ENCODE data around the gene EEIG1.
A peak's percentile ranks its signal among the peaks of the same experiment; 100 is the strongest.

Gene EEIG1

GRCh38 chr9:127974001-127974768 lies 6.6 kb downstream of the EEIG1 start:
- DNase-seq, result no peak

- no peak for DNase-seq
These were observed 7.4 kb downstream of the EEIG1 start for GRCh38 chr9:127973169-127974000.

GRCh38 chr9:127972236-127972871 lies 8.4 kb downstream of the EEIG1 start:
- no peak for DNase-seq

- no peak for DNase-seq
These were observed 9.2 kb downstream of the EEIG1 start for GRCh38 chr9:127971357-127972235.

- peak; percentile 81 for DNase-seq
These were observed 10.1 kb downstream of the EEIG1 start for GRCh38 chr9:127970401-127971313.

GRCh38 chr9:127968700-127969383 lies 11.9 kb downstream of the EEIG1 start:
- DNase-seq, result no peak

- no peak for DNase-seq
These were observed 12.7 kb downstream of the EEIG1 start for GRCh38 chr9:127968042-127968441.

- DNase-seq, result no peak
These were observed 13.5 kb downstream of the EEIG1 start for GRCh38 chr9:127967151-127967809.

- no peak for DNase-seq
These were observed 14.2 kb downstream of the EEIG1 start for GRCh38 chr9:127966416-127967150.

GRCh38 chr9:127965953-127966352 lies 14.8 kb downstream of the EEIG1 start:
- DNase-seq, result no peak

- DNase-seq, result no peak
These were observed 17.3 kb downstream of the EEIG1 start for GRCh38 chr9:127963359-127964064.

- DNase-seq, result no peak
These were observed 17.8 kb downstream of the EEIG1 start for GRCh38 chr9:127963041-127963358.

- no peak for DNase-seq
These were observed 18.5 kb downstream of the EEIG1 start for GRCh38 chr9:127962278-127962677.

- no peak for DNase-seq
These were observed 19.1 kb downstream of the EEIG1 start for GRCh38 chr9:127961613-127962155.

- DNase-seq, result no peak
These were observed 19.7 kb downstream of the EEIG1 start for GRCh38 chr9:127961155-127961490.

- no peak for DNase-seq
These were observed 20.2 kb downstream of the EEIG1 start for GRCh38 chr9:127960410-127961154.

GRCh38 chr9:127959841-127960409 lies 20.9 kb downstream of the EEIG1 start:
- no peak for DNase-seq

- no peak for DNase-seq
These were observed 21.4 kb downstream of the EEIG1 start for GRCh38 chr9:127959398-127959797.
